GM12891 (cell line): ENCODE data around the gene DDN.

Experiments used
- SPI1 ChIP-seq: IDR thresholded peaks from 2 replicates; pipeline ENCODE4 v1.6.1; 2011; ENCODE audit warnings: low read depth, low read length, control low read depth
- TAF1 ChIP-seq: IDR thresholded peaks from 2 replicates; pipeline ENCODE4 v1.6.1; 2011; ENCODE audit warnings: low read depth, low read length, control low read depth

DNA sequence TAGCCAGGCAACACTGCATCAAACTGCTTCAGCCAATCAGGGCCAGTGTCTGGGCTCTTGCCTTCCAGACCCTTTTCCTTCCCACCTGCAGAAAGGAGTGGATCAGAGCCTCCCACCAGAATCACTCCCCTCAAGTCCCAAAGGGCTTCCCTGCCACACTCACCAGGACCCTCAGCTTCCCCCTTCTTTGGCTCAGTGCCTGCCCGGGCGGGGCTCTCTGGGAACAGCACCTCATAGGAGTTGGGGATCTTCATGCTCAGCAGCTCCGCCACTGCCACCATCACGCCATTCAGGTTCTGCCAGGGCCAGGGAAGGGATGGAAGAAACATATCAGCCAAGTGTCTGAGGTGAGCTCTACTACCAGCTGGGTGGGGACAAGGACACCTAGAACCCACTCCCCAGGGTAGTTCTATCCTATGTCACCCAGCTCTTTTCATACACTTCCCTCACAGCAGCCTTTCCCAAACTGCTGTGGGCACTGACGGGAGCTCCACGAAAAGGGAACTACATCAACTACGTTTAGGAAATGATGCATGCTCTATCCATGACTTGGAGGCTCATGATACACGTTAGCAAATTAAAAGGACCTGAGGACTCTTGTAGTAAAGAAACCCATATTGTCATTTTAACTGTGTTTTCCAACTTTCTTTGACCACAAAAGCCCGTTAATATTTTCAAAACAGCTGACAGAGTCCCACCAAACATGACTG is 28.8 kb upstream of the DDN start:
- TF ChIP-seq TAF1 (no peak), SPI1 (no peak)
